Activated CD4-positive, alpha-beta T cell treated with anti-CD3 and anti-CD28 coated beads for 36 hours (primary cell): ENCODE data around the gene RTP3. TPM values are rescaled to one million over a fixed set of nuclear protein-coding genes. Genes with fewer than 3 reads are reported as not detected.

ENCODE experiments used
- ATAC-seq: fragments of 200-7000 bp; cut with Tn5 transposase; one replicate; pipeline ENCODE4 v1.10.0; 2021; ENCODE audit warnings: mild to moderate bottlenecking, moderate library complexity
- CTCF ChIA-PET: fragments of 350-600 bp; sonication (Branson Sonifier 250); formaldehyde crosslinking; loops from one replicate; lab custom pipeline; 2021; ENCODE audit warnings: antibody characterized with exemption; lab: Charles Lee
- POLR2A ChIA-PET: fragments of 350-600 bp; sonication (Branson Sonifier 250); formaldehyde crosslinking; loops from one replicate; lab custom pipeline; 2021; ENCODE audit warnings: antibody characterized with exemption, inconsistent platforms; lab: Charles Lee
- DNase-seq: peaks from one replicate; pipeline ENCODE4 v3.0.0-alpha.2; 2020
- H3K27ac Mint-ChIP-seq: one replicate; pipeline ENCODE4 v1.8.0; 2021; ENCODE audit warnings: mixed read lengths
- H3K27me3 Mint-ChIP-seq: one replicate; pipeline ENCODE4 v1.8.0; 2021; ENCODE audit warnings: mixed read lengths
- H3K36me3 Mint-ChIP-seq: one replicate; pipeline ENCODE4 v1.8.0; 2021; ENCODE audit warnings: low read depth, mixed read lengths
- H3K4me1 Mint-ChIP-seq: one replicate; pipeline ENCODE4 v1.8.0; 2021; ENCODE audit warnings: mixed read lengths
- H3K4me3 Mint-ChIP-seq: one replicate; pipeline ENCODE4 v1.8.0; 2021; ENCODE audit warnings: mild to moderate bottlenecking, moderate library complexity, mixed read lengths
- H3K9me3 Mint-ChIP-seq: one replicate; pipeline ENCODE4 v1.8.0; 2021; ENCODE audit warnings: low read depth, mixed read lengths
- intact Hi-C, 2 experiments: fragments of 100-400 bp; cut with DNase I in 1 of 2; cut with micrococcal nuclease in 1 of 2; formaldehyde crosslinking; loops; one replicate each; pipeline versions ENCODE4 v1.14.2 to v1.15.1; 2022 to 2024; cut with DNase I, micrococcal nuclease
- total RNA-seq, 2 experiments: library from RNA; stranded (reverse); gene quantifications; one replicate each; pipeline ENCODE4 v1.2.3, GENCODE V29; 2021

RTP3 gene
- total RNA-seq, result not detected

GRCh38 chr3:46497556-46498265 is at the start of gene RTP3:
RTP3 (plus strand) TSS chr3:46497976; CDS start chr3:46498063, 87 bp downstream.
- H3K4me3 Mint-ChIP-seq, result no peak within 1 kb of the TSS
- no peaks in the 10 kb centered on the region for H3K9me3 Mint-ChIP-seq
- no peak for ATAC-seq
- H3K4me1 Mint-ChIP-seq, result peaks cover 10% of the 10 kb centered on the region
- H3K27ac Mint-ChIP-seq, result no peak within 1 kb of the TSS
- no peak for DNase-seq
- CTCF ChIA-PET, result interaction anchor here (1.0 to 7.8 kb wide), 6 partner anchors 9 to 133 kb away, joined by 3 to 60 read pairs (median 4); no protein-coding TSS in a partner anchor
- H3K36me3 Mint-ChIP-seq, result no peaks in the 10 kb centered on the region
- intact Hi-C loops, result loop anchor here in 1 of 2 experiments (2.0 kb wide), 1 partner anchor 61 kb away; no protein-coding TSS in a partner anchor
- no peaks in the 10 kb centered on the region for H3K27me3 Mint-ChIP-seq
- POLR2A ChIA-PET, result no interaction called here

GRCh38 chr3:46448721-46449120 is 49.1 kb upstream of the RTP3 start:
- Mint-ChIP-seq H3K27me3 (peaks cover 13% of the 10 kb centered on the region), H3K4me3 (no peak overlapping the region), H3K9me3 (no peaks in the 10 kb centered on the region), H3K27ac (no peak overlapping the region), H3K36me3 (no peaks in the 10 kb centered on the region), H3K4me1 (no peaks in the 10 kb centered on the region)
- ATAC-seq (no peak), DNase-seq (no peak)
- intact Hi-C loops, result no loop called here
- ChIA-PET CTCF (interaction anchor here (0.6 kb wide), 2 partner anchors 65 to 597 kb away, joined by 3 to 4 read pairs; no protein-coding TSS in a partner anchor), POLR2A (no interaction called here)

- CTCF ChIA-PET, result interaction anchor here (0.6 to 1.4 kb wide), 8 partner anchors 19 to 210 kb away, joined by 3 to 5 read pairs (median 3); no protein-coding TSS in a partner anchor
- Mint-ChIP-seq H3K27me3 (peaks cover 14% of the 10 kb centered on the region), H3K4me1 (no peaks in the 10 kb centered on the region)
These were observed 47.8 kb upstream of the RTP3 start for GRCh38 chr3:46449755-46450552.

GRCh38 chr3:46453526-46454208 is 44.1 kb upstream of the RTP3 start:
- ATAC-seq, result no peak
- intact Hi-C loops, result no loop called here
- POLR2A ChIA-PET, result no interaction called here
- Mint-ChIP-seq H3K9me3 (no peaks in the 10 kb centered on the region), H3K36me3 (no peaks in the 10 kb centered on the region), H3K27ac (no peak overlapping the region), H3K27me3 (peaks cover 14% of the 10 kb centered on the region), H3K4me1 (no peaks in the 10 kb centered on the region), H3K4me3 (no peak overlapping the region)
- CTCF ChIA-PET, result interaction anchor here (0.6 to 1.0 kb wide), 2 partner anchors 35 to 1656 kb away, joined by 3 to 4 read pairs; no protein-coding TSS in a partner anchor
- no peak for DNase-seq

More at GRCh38 chr3:46449755-46450552, 47.8 kb upstream of the RTP3 start:
- intact Hi-C loops, result no loop called here
- Mint-ChIP-seq H3K36me3 (no peaks in the 10 kb centered on the region), H3K4me3 (no peak overlapping the region), H3K9me3 (no peaks in the 10 kb centered on the region), H3K27ac (no peak overlapping the region)
- POLR2A ChIA-PET, result interaction anchor here (0.6 kb wide), 1 partner anchor 25 kb away, joined by 3 read pairs; no protein-coding TSS in a partner anchor
- DNase-seq (no peak), ATAC-seq (no peak)

GRCh38 chr3:46454209-46454595 is 43.6 kb upstream of the RTP3 start:
- no peak for ATAC-seq
- no peaks in the 10 kb centered on the region for H3K4me1 Mint-ChIP-seq
- H3K4me3 Mint-ChIP-seq, result no peak overlapping the region
- H3K36me3 Mint-ChIP-seq, result no peaks in the 10 kb centered on the region
- ChIA-PET POLR2A (no interaction called here), CTCF (interaction anchor here (0.6 to 1.0 kb wide), 2 partner anchors 34 to 1656 kb away, joined by 3 to 4 read pairs; no protein-coding TSS in a partner anchor)
- H3K27me3 Mint-ChIP-seq, result peaks cover 12% of the 10 kb centered on the region
- H3K9me3 Mint-ChIP-seq, result no peaks in the 10 kb centered on the region
- H3K27ac Mint-ChIP-seq, result no peak overlapping the region
- no peak for DNase-seq
- intact Hi-C loops, result no loop called here

- no peaks in the 10 kb centered on the region for H3K4me1 Mint-ChIP-seq
- CTCF ChIA-PET, result interaction anchor here (0.6 to 0.9 kb wide), 2 partner anchors 34 to 1657 kb away, joined by 3 to 4 read pairs; no protein-coding TSS in a partner anchor
- intact Hi-C loops, result no loop called here
- no peaks in the 10 kb centered on the region for H3K9me3 Mint-ChIP-seq
- DNase-seq (no peak), ATAC-seq (no peak)
- H3K4me3 Mint-ChIP-seq, result no peak overlapping the region
- no peak overlapping the region for H3K27ac Mint-ChIP-seq
- H3K36me3 Mint-ChIP-seq, result no peaks in the 10 kb centered on the region
- POLR2A ChIA-PET, result no interaction called here
- H3K27me3 Mint-ChIP-seq, result peaks cover 12% of the 10 kb centered on the region
These were observed 43.2 kb upstream of the RTP3 start for GRCh38 chr3:46454606-46455005.

- no peak overlapping the region for H3K27ac Mint-ChIP-seq
- no peak for DNase-seq
- peaks cover 14% of the 10 kb centered on the region for H3K27me3 Mint-ChIP-seq
- no peaks in the 10 kb centered on the region for H3K4me1 Mint-ChIP-seq
- no peak for ATAC-seq
- no peaks in the 10 kb centered on the region for H3K36me3 Mint-ChIP-seq
- CTCF ChIA-PET, result interaction anchor here (0.6 to 0.9 kb wide), 2 partner anchors 33 to 167 kb away, joined by 3 to 4 read pairs; no protein-coding TSS in a partner anchor
- H3K9me3 Mint-ChIP-seq, result no peaks in the 10 kb centered on the region
- H3K4me3 Mint-ChIP-seq, result no peak overlapping the region
- intact Hi-C loops, result no loop called here
- POLR2A ChIA-PET, result no interaction called here
These were observed 42.3 kb upstream of the RTP3 start for GRCh38 chr3:46455231-46456115.

GRCh38 chr3:46456118-46456517 is 41.7 kb upstream of the RTP3 start:
- Mint-ChIP-seq H3K27ac (no peak overlapping the region), H3K4me3 (no peak overlapping the region), H3K9me3 (no peaks in the 10 kb centered on the region), H3K4me1 (no peaks in the 10 kb centered on the region), H3K36me3 (no peaks in the 10 kb centered on the region), H3K27me3 (peaks cover 13% of the 10 kb centered on the region)
- ATAC-seq (no peak), DNase-seq (no peak)
- ChIA-PET CTCF (no interaction called here), POLR2A (no interaction called here)
- intact Hi-C loops, result no loop called here

- intact Hi-C loops, result no loop called here
- no peaks in the 10 kb centered on the region for H3K36me3 Mint-ChIP-seq
- ChIA-PET POLR2A (no interaction called here), CTCF (interaction anchor here (0.6 to 1.9 kb wide), 2 partner anchors 13 to 29 kb away, joined by 3 to 4 read pairs; no protein-coding TSS in a partner anchor)
- H3K27ac Mint-ChIP-seq, result no peak overlapping the region
- H3K4me3 Mint-ChIP-seq, result no peak overlapping the region
- peaks cover 35% of the 10 kb centered on the region for H3K27me3 Mint-ChIP-seq
- DNase-seq (no peak), ATAC-seq (no peak)
- no peaks in the 10 kb centered on the region for H3K4me1 Mint-ChIP-seq
- H3K9me3 Mint-ChIP-seq, result no peaks in the 10 kb centered on the region
These were observed 37.7 kb upstream of the RTP3 start for GRCh38 chr3:46460051-46460450.

- H3K27me3 Mint-ChIP-seq, result peaks cover 42% of the 10 kb centered on the region
- ATAC-seq, result no peak
- no peak overlapping the region for H3K27ac Mint-ChIP-seq
- DNase-seq, result no peak
- no peaks in the 10 kb centered on the region for H3K4me1 Mint-ChIP-seq
- POLR2A ChIA-PET, result no interaction called here
- H3K9me3 Mint-ChIP-seq, result no peaks in the 10 kb centered on the region
- no peak overlapping the region for H3K4me3 Mint-ChIP-seq
- intact Hi-C loops, result no loop called here
- CTCF ChIA-PET, result interaction anchor here (0.9 to 1.6 kb wide), 3 partner anchors 10 to 80 kb away, joined by 3 to 5 read pairs (median 3); no protein-coding TSS in a partner anchor
- no peaks in the 10 kb centered on the region for H3K36me3 Mint-ChIP-seq
These were observed 35.7 kb upstream of the RTP3 start for GRCh38 chr3:46462111-46462510.
